Uterus (tissue), 4 donors: ENCODE data around the gene SCFD2. TPM values are rescaled to one million over a fixed set of nuclear protein-coding genes. Genes with fewer than 3 reads are reported as not detected.

Experiments
- DNase-seq, 2 donors: peaks; one replicate each; pipeline ENCODE4 v3.0.0-alpha.2; 2019 to 2020
- H3K27ac ChIP-seq, 2 donors: fragments of 200-600 bp; sonication (generic); 1 replicate in 1 of 2; 2 replicates in 1 of 2; pipeline ENCODE4 v1.5.1; 2016 to 2018
- H3K27me3 ChIP-seq, 2 donors: fragments of 200-600 bp; sonication (generic); one replicate each; pipeline ENCODE4 v1.5.1; 2018 to 2019; ENCODE audit warnings: control low read depth in 1 of 2
- H3K36me3 ChIP-seq, 2 donors: fragments of 200-600 bp; sonication (generic); one replicate each; pipeline ENCODE4 v1.5.1; 2019; ENCODE audit warnings: control low read depth in 1 of 2
- H3K4me1 ChIP-seq, 2 donors: fragments of 200-600 bp; sonication (generic); one replicate each; pipeline ENCODE4 v1.5.1; 2018 to 2019; ENCODE audit warnings: control low read depth in 1 of 2
- H3K4me3 ChIP-seq, 2 donors: fragments of 200-600 bp; sonication (generic); 1 replicate in 1 of 2; 2 replicates in 1 of 2; pipeline ENCODE4 v1.5.1; 2018 to 2019; ENCODE audit warnings: mild to moderate bottlenecking in 1 of 2
- H3K9me3 ChIP-seq, 2 donors: fragments of 200-600 bp; sonication (generic); one replicate each; pipeline ENCODE4 v1.5.1; 2019; ENCODE audit warnings: control low read depth in 1 of 2
- POLR2A ChIP-seq, 2 donors: fragments of 450-650 bp; IDR thresholded peaks; one replicate each; pipeline ENCODE4 v1.6.1; 2016; ENCODE audit warnings: antibody characterized with exemption in 2 of 2, mild to moderate bottlenecking in 1 of 2, moderate library complexity in 1 of 2
- intact Hi-C: fragments of 100-400 bp; cut with DNase I; formaldehyde crosslinking; loops from one replicate; pipeline ENCODE4 v1.15.1; 2023; ENCODE audit warnings: low total_unique reads
- total RNA-seq, 4 donors: library from RNA; depleted of rRNA in 3 of 4; stranded (reverse); fragments of >200 nt in 3 of 4; gene quantifications; one replicate each; pipeline versions ENCODE4 v1.1.0 to v1.2.4, GENCODE V29; 2014 to 2023
- TF ChIP-seq, protein P1 (sequence below), 4 experiments: fragments of 200-600 bp in 2 of 4; fragments of 450-650 bp in 2 of 4; sonication (generic) in 2 of 4; IDR thresholded peaks; one replicate each; pipeline ENCODE4 v1.5.1; 2016 to 2019; ENCODE audit warnings: antibody characterized with exemption in 4 of 4, mild to moderate bottlenecking in 2 of 4, moderate library complexity in 1 of 4
- donor health status: DM: yes; HTN: yes; CAD: no.

The SCFD2 gene
- total RNA-seq, 4 donors from 2014 or later = 19.6 to 36.2 (median 24.5) TPM

DNA sequence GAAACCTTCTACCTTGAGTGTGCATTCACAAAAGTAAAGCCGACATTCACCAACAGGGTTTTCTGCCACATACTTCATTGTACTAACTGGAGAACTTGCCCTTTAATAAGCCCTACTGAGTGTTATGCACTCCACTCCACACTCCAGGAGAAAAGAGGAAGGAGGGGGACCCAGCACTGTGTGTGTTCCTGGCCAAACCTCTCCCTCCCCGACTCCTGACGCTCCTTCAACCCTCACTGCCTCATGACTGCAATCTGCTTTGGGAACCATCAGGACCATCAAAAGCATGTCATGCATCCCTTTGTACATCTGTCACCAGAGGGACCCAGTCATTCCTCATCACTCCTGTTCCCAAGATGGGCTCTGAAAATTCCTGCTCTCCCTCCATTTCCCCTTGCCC is 360.1 kb downstream of the SCFD2 start:
- TF ChIP-seq, protein P1, sequence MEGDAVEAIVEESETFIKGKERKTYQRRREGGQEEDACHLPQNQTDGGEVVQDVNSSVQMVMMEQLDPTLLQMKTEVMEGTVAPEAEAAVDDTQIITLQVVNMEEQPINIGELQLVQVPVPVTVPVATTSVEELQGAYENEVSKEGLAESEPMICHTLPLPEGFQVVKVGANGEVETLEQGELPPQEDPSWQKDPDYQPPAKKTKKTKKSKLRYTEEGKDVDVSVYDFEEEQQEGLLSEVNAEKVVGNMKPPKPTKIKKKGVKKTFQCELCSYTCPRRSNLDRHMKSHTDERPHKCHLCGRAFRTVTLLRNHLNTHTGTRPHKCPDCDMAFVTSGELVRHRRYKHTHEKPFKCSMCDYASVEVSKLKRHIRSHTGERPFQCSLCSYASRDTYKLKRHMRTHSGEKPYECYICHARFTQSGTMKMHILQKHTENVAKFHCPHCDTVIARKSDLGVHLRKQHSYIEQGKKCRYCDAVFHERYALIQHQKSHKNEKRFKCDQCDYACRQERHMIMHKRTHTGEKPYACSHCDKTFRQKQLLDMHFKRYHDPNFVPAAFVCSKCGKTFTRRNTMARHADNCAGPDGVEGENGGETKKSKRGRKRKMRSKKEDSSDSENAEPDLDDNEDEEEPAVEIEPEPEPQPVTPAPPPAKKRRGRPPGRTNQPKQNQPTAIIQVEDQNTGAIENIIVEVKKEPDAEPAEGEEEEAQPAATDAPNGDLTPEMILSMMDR (IDR thresholded peaks at IDR 0.05) = no peak
- no peak for TF ChIP-seq POLR2A (IDR thresholded peaks at IDR 0.05)
- no peak overlapping the region for H3K4me3 ChIP-seq
- H3K4me1 ChIP-seq = no peaks in the 10 kb centered on the region
- intact Hi-C loops = no loop called here
- H3K27me3 ChIP-seq = no peaks in the 10 kb centered on the region
- H3K27ac ChIP-seq = no peak overlapping the region
- H3K9me3 ChIP-seq = no peaks in the 10 kb centered on the region
- H3K36me3 ChIP-seq = no peaks in the 10 kb centered on the region
- no peak for DNase-seq

DNA sequence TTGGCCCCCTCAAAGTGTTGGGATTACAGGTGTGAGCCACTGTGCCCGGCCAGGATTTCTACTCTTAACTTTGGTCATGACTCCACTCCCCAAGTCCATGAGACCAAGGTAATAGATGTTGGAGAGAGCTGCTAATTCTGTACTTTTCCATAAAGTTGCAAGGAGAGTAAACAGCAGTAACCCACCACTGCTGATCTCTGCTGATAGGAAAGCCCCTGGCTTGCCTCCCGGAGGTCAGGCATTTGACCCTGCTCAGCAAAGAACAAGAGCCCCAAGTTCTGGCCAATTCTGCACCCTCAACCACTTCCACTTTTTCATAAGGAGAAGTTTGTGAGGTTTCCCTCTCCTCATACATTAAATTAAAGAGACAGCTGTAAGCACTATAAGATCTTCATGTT is 360.7 kb downstream of the SCFD2 start:
- Histone ChIP-seq H3K4me3 (no peak overlapping the region), H3K27ac (no peak overlapping the region), H3K27me3 (no peaks in the 10 kb centered on the region), H3K9me3 (no peaks in the 10 kb centered on the region), H3K4me1 (no peaks in the 10 kb centered on the region), H3K36me3 (no peaks in the 10 kb centered on the region)
- no peak for DNase-seq
- TF ChIP-seq, protein P1 (IDR thresholded peaks at IDR 0.05) = no peak
- no peak for TF ChIP-seq POLR2A (IDR thresholded peaks at IDR 0.05)
- intact Hi-C loops = no loop called here

DNA sequence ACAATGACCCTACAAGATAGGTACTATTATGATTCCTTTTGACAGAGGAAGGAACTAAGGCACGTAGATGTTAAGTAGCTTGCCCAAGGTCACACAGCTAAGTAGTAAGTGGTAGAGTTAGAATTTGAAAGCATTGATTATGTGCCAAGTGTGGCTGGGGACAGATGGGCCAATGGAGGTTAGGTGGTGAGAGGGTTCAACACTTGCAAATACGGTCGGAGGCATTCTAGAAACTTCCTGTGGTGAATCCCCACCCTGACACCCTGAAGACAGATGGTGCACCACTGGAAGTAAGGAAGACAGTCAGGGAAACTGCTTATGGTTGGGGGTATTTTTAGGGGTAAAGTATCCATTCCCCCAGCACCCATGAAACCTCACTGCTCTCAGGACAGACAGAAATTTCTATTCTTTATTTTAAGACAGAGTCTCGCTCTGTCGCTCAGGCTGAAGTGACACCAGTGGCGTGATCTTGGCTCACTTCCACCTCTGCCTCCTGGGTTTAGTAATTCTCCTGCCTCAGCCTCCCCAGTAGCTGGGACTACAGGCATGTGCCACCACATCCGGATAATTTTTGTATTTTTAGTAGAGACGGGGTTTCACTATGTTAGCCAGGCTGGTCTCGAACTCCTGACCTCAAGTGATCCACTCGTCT is 361.2 kb downstream of the SCFD2 start:
- no peaks in the 10 kb centered on the region for H3K36me3 ChIP-seq
- no peak overlapping the region for H3K27ac ChIP-seq
- H3K4me3 ChIP-seq = no peak overlapping the region
- H3K4me1 ChIP-seq = no peaks in the 10 kb centered on the region
- intact Hi-C loops = no loop called here
- DNase-seq = no peak
- H3K9me3 ChIP-seq = no peaks in the 10 kb centered on the region
- TF ChIP-seq, protein P1 (IDR thresholded peaks at IDR 0.05) = no peak
- no peak for TF ChIP-seq POLR2A (IDR thresholded peaks at IDR 0.05)
- no peaks in the 10 kb centered on the region for H3K27me3 ChIP-seq

DNA sequence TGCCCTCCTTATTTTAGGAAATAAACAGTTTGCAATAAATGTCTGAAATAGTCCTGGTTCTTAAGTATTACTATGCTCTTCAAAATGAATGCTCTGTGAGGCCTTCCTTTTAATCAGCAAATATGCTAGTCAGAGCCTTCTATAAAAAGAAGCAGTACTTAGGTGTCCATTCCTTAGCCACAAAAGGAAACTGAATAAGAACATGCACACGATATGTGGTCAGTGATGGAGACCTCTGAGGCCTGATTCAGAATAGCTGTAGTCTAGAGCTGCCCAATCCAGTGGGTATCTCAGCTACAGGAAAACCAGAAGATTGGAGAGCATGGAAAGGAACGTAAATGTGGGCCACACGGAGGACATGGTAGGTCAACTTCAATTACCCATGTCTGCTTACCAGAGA is 361.9 kb downstream of the SCFD2 start:
- no peak overlapping the region for H3K27ac ChIP-seq
- no peak for DNase-seq
- H3K4me3 ChIP-seq = no peak overlapping the region
- no peaks in the 10 kb centered on the region for H3K27me3 ChIP-seq
- no peak for TF ChIP-seq POLR2A (IDR thresholded peaks at IDR 0.05)
- TF ChIP-seq, protein P1 (IDR thresholded peaks at IDR 0.05) = no peak
- no peaks in the 10 kb centered on the region for H3K4me1 ChIP-seq
- H3K36me3 ChIP-seq = no peaks in the 10 kb centered on the region
- no peaks in the 10 kb centered on the region for H3K9me3 ChIP-seq
- intact Hi-C loops = no loop called here

DNA sequence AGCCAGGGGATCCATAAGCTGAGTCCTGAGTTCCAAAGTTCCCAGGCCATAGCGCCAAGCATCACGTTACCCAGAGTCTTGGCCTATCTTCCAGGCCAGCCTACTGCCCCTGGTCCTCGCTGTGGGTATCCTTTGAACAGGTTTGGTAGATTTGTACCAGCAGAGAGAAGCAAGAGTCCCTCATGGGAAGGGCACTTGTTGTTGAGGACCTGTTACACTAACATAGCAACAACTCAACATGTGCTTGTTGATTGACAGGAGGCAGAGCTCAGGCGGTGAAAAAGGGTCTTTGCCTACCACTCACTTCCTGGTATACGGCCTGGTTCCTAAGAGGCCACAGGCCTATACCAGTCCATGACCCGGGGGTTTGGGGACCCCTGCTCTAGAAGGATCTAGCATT is 365.3 kb downstream of the SCFD2 start:
- Histone ChIP-seq H3K9me3 (no peaks in the 10 kb centered on the region), H3K4me1 (peaks cover 5 to 10% of the 10 kb centered on the region in 2 donors), H3K36me3 (no peaks in the 10 kb centered on the region), H3K4me3 (no peak overlapping the region), H3K27me3 (no peaks in the 10 kb centered on the region), H3K27ac (no peak overlapping the region)
- DNase-seq = no peak
- TF ChIP-seq, protein P1 (IDR thresholded peaks at IDR 0.05) = no peak
- TF ChIP-seq POLR2A (IDR thresholded peaks at IDR 0.05) = no peak
- intact Hi-C loops = no loop called here
